Measurements from ENCODE around the gene SMCO2.

- TF ChIP-seq, protein P1, sequence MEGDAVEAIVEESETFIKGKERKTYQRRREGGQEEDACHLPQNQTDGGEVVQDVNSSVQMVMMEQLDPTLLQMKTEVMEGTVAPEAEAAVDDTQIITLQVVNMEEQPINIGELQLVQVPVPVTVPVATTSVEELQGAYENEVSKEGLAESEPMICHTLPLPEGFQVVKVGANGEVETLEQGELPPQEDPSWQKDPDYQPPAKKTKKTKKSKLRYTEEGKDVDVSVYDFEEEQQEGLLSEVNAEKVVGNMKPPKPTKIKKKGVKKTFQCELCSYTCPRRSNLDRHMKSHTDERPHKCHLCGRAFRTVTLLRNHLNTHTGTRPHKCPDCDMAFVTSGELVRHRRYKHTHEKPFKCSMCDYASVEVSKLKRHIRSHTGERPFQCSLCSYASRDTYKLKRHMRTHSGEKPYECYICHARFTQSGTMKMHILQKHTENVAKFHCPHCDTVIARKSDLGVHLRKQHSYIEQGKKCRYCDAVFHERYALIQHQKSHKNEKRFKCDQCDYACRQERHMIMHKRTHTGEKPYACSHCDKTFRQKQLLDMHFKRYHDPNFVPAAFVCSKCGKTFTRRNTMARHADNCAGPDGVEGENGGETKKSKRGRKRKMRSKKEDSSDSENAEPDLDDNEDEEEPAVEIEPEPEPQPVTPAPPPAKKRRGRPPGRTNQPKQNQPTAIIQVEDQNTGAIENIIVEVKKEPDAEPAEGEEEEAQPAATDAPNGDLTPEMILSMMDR (conservative IDR thresholded peaks at IDR 0.05) = no peak
- no peak for TF ChIP-seq ZFX (IDR thresholded peaks at IDR 0.05)
Observed at GRCh38 chr12:27513155-27513824, 66.8 kb downstream of the SMCO2 start.

Data from C4-2B (cell line).